Karpas-422 (cell line): ENCODE data around the gene PDZD8. TPM values are rescaled to one million over a fixed set of nuclear protein-coding genes. Genes with fewer than 3 reads are reported as not detected.
A peak's percentile ranks its signal among the peaks of the same experiment; 100 is the strongest.

Source experiments
- DNase-seq: peaks from one replicate; pipeline ENCODE4 v3.0.0-alpha.2; 2015
- H2AFZ ChIP-seq: fragments of 200-600 bp; sonication (generic); 2 replicates; pipeline ENCODE4 v1.6.1; 2014; ENCODE audit warnings: antibody characterized with exemption, low read length, mixed read lengths
- H3K27ac ChIP-seq: fragments of 200-600 bp; sonication (generic); 2 replicates; pipeline ENCODE4 v1.5.1; 2014; ENCODE audit warnings: mild to moderate bottlenecking, low read length, moderate library complexity
- H3K27me3 ChIP-seq: fragments of 200-600 bp; sonication (generic); 2 replicates; pipeline ENCODE4 v1.6.1; 2014; ENCODE audit warnings: low read length, mixed read lengths
- H3K36me3 ChIP-seq: fragments of 200-600 bp; sonication (generic); 2 replicates; pipeline ENCODE4 v1.6.1; 2014; ENCODE audit warnings: low read length, mixed read lengths; ENCODE audit not compliant: insufficient read depth
- H3K4me1 ChIP-seq: fragments of 200-600 bp; sonication (generic); 2 replicates; pipeline ENCODE4 v1.6.1; 2014; ENCODE audit warnings: mild to moderate bottlenecking, low read length, mixed read lengths
- H3K4me2 ChIP-seq: fragments of 200-600 bp; sonication (generic); 2 replicates; pipeline ENCODE4 v1.6.1; 2014; ENCODE audit warnings: low read length, low read depth, mild to moderate bottlenecking; ENCODE audit not compliant: poor library complexity, severe bottlenecking
- H3K4me3 ChIP-seq: fragments of 200-600 bp; sonication (generic); 2 replicates; pipeline ENCODE4 v1.5.1; 2014; ENCODE audit warnings: mild to moderate bottlenecking, antibody characterized with exemption, low read length, mixed read lengths
- H3K79me2 ChIP-seq: fragments of 200-600 bp; sonication (generic); 2 replicates; pipeline ENCODE4 v1.6.1; 2014; ENCODE audit warnings: mild to moderate bottlenecking, low read length, mixed read lengths
- H3K9ac ChIP-seq: fragments of 200-600 bp; sonication (generic); 2 replicates; pipeline ENCODE4 v1.6.0; 2014; ENCODE audit warnings: low read length
- H3K9me2 ChIP-seq: fragments of 200-600 bp; sonication (generic), shearing (Covaris generic); replicated peaks from 2 replicates; pipeline ENCODE4 v1.6.0; 2014; ENCODE audit warnings: mild to moderate bottlenecking, low read length, moderate library complexity; ENCODE audit not compliant: insufficient read depth
- H3K9me3 ChIP-seq: fragments of 300-700, 200-600 bp; sonication (generic); 2 replicates; pipeline ENCODE4 v1.6.1; 2014; ENCODE audit warnings: low read length, mixed read lengths
- H4K20me1 ChIP-seq: fragments of 200-600 bp; sonication (generic); 2 replicates; pipeline ENCODE4 v1.6.1; 2014; ENCODE audit warnings: mild to moderate bottlenecking, antibody characterized with exemption, low read length, low read depth; ENCODE audit not compliant: insufficient read depth
- total RNA-seq: library from RNA; depleted of rRNA; stranded (reverse); fragments of >200 nt; shearing (Covaris generic); gene quantifications from 2 replicates; pipeline ENCODE4 v1.2.3, GENCODE V29; 2014; ENCODE audit warnings: low replicate concordance

Gene PDZD8
- total RNA-seq, 1 experiment from 2014 or later = 15.7 TPM

DNA sequence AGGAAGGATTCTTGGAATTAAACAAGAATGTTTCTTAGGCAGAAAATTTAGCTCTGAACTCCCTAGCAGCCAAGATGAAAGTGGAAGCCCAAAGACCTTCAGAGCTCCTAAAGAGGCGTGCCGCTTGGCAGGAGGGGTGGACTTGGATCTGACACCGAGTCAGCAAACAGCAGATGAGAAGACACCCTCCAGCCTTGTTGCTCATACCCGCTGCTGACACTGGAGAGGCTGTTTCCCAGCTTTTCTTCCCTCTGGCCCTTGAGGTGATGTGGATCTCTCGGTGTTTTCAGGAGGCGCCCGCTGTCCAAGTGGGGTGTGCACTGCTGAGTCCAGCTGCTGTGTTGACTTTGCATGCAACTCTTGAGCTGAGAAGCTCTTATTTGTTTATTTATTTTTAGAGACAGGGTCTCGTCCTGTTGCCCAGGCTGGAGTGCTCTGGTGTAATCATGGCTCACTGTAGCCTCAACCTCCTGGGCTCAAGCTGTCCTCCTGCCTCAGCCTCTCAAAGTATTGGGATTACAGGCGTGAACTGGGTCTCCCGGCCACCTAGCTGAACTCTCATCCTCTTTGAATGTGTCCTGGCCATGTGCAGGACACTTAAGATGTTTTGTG lies 112.8 kb downstream of the PDZD8 start:
- Histone ChIP-seq H3K36me3 (no peaks in the 10 kb centered on the region), H3K4me3 (no peak overlapping the region), H3K27me3 (no peaks in the 10 kb centered on the region), H3K9me3 (no peaks in the 10 kb centered on the region), H3K27ac (no peak overlapping the region), H3K9ac (no peak overlapping the region), H3K9me2 (no peaks in the 10 kb centered on the region), H2AFZ (no peak overlapping the region), H3K79me2 (no peaks in the 10 kb centered on the region), H3K4me1 (peaks cover 13% of the 10 kb centered on the region), H4K20me1 (no peaks in the 10 kb centered on the region), H3K4me2 (no peak overlapping the region)
- DNase-seq = no peak

DNA sequence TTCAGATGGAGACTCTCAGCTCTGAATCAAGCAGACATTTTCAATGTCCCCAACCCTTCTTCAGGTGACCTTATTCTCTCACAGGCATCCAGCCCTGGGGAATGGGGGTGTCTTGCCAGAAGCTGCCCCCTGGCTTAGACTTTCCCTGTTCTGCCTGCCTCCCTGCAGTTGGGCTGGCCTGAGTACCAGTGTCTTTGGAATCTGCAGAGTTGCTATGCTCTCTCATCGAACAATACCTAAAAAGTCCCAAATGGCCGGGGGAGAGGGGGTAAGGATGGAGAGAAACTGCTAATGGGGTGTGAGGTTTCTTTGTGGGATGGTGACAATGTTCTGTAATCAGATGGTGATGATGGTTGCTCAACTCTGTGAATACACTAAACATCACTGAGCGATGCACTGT lies 113.7 kb downstream of the PDZD8 start:
- peak; percentile 37 for DNase-seq
- H2AFZ ChIP-seq = no peak overlapping the region
- H3K9me2 ChIP-seq = no peaks in the 10 kb centered on the region
- no peak overlapping the region for H3K27ac ChIP-seq
- H3K4me3 ChIP-seq = no peak overlapping the region
- no peaks in the 10 kb centered on the region for H3K79me2 ChIP-seq
- no peaks in the 10 kb centered on the region for H3K9me3 ChIP-seq
- no peaks in the 10 kb centered on the region for H4K20me1 ChIP-seq
- no peaks in the 10 kb centered on the region for H3K36me3 ChIP-seq
- no peaks in the 10 kb centered on the region for H3K27me3 ChIP-seq
- no peak overlapping the region for H3K9ac ChIP-seq
- peaks cover 13% of the 10 kb centered on the region for H3K4me1 ChIP-seq
- H3K4me2 ChIP-seq = no peak overlapping the region

- H3K4me1 ChIP-seq = peaks cover 13% of the 10 kb centered on the region
- no peak for DNase-seq
- H3K4me2 ChIP-seq = no peak overlapping the region
- no peak overlapping the region for H3K9ac ChIP-seq
- no peaks in the 10 kb centered on the region for H3K27me3 ChIP-seq
- no peaks in the 10 kb centered on the region for H3K9me3 ChIP-seq
- H3K36me3 ChIP-seq = no peaks in the 10 kb centered on the region
- no peaks in the 10 kb centered on the region for H4K20me1 ChIP-seq
- H3K9me2 ChIP-seq = no peaks in the 10 kb centered on the region
- H3K27ac ChIP-seq = no peak overlapping the region
- H3K79me2 ChIP-seq = no peaks in the 10 kb centered on the region
- no peak overlapping the region for H2AFZ ChIP-seq
- H3K4me3 ChIP-seq = no peak overlapping the region
Observed at GRCh38 chr10:117260084-117260483, 115.2 kb downstream of the PDZD8 start.

DNA sequence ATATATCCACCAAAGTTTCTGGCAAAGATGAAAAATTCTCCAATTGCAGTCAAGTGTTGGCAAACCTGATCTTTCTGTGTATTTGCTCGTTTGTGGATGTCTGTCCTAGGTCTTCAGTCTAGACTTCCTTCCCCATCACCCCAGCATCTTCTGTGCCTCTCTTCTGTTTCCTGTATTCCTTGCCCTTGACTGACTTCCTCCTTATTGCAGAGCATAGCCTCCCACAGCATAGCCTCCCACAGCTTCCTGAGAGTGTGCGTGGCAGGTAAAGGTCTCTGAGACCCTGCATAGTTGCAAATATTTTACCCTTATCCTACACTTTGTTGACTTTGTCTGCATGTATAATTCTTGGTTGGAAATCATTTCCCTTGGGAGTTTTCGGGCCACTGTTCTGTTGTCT lies 116.0 kb downstream of the PDZD8 start:
- Histone ChIP-seq H3K36me3 (no peaks in the 10 kb centered on the region), H3K9me3 (no peaks in the 10 kb centered on the region), H3K27me3 (no peaks in the 10 kb centered on the region), H3K9me2 (no peaks in the 10 kb centered on the region), H3K4me1 (peaks cover 13% of the 10 kb centered on the region), H3K9ac (no peak overlapping the region), H3K79me2 (no peaks in the 10 kb centered on the region), H3K4me2 (no peak overlapping the region), H4K20me1 (no peaks in the 10 kb centered on the region), H3K4me3 (no peak overlapping the region), H2AFZ (no peak overlapping the region), H3K27ac (no peak overlapping the region)
- no peak for DNase-seq

DNA sequence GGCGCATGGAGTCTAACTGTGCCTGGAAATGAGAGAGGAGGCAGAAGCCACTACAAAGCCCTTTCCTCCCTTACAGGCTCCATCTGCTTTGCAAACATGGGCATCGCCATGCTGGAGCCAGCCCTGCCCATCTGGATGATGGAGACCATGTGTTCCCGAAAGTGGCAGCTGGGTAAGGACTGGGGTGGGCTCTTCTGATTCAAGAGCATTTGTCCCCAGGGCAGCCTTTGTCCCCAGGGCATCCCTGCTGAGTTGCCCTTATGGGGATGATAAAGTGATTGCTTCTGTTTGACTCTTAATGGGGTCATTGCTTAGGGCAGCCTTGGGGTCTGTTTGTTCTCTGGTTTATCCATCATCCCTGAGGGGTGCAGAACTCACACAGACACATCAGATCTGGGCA lies 117.5 kb downstream of the PDZD8 start:
- H3K9me3 ChIP-seq = no peaks in the 10 kb centered on the region
- H3K9ac ChIP-seq = no peak overlapping the region
- no peak for DNase-seq

GRCh38 chr10:117256910-117257309 lies 118.3 kb downstream of the PDZD8 start:
- DNase-seq = no peak
- H3K4me3 ChIP-seq = no peak overlapping the region

More for the DNA sequence above, 117.5 kb downstream of the PDZD8 start:
- Histone ChIP-seq H3K4me2 (no peak overlapping the region), H3K27me3 (no peaks in the 10 kb centered on the region), H3K9me2 (no peaks in the 10 kb centered on the region), H4K20me1 (no peaks in the 10 kb centered on the region), H3K27ac (no peak overlapping the region), H3K79me2 (no peaks in the 10 kb centered on the region), H3K4me3 (no peak overlapping the region), H3K4me1 (peaks cover 7% of the 10 kb centered on the region), H2AFZ (no peak overlapping the region), H3K36me3 (no peaks in the 10 kb centered on the region)

GRCh38 chr10:117255835-117256460 lies 119.3 kb downstream of the PDZD8 start:
- no peak for DNase-seq
- H3K27me3 ChIP-seq = no peaks in the 10 kb centered on the region
- H3K79me2 ChIP-seq = no peaks in the 10 kb centered on the region
- H4K20me1 ChIP-seq = no peaks in the 10 kb centered on the region
- no peaks in the 10 kb centered on the region for H3K9me2 ChIP-seq
- no peaks in the 10 kb centered on the region for H3K4me1 ChIP-seq
- H3K36me3 ChIP-seq = no peaks in the 10 kb centered on the region
- no peak overlapping the region for H3K9ac ChIP-seq
- no peak overlapping the region for H2AFZ ChIP-seq
- no peak overlapping the region for H3K4me3 ChIP-seq
- no peaks in the 10 kb centered on the region for H3K9me3 ChIP-seq
- no peak overlapping the region for H3K4me2 ChIP-seq
- no peak overlapping the region for H3K27ac ChIP-seq

More at GRCh38 chr10:117256910-117257309, 118.3 kb downstream of the PDZD8 start:
- Histone ChIP-seq H3K27ac (no peak overlapping the region), H4K20me1 (no peaks in the 10 kb centered on the region), H2AFZ (no peak overlapping the region), H3K4me1 (no peaks in the 10 kb centered on the region), H3K27me3 (no peaks in the 10 kb centered on the region), H3K9ac (no peak overlapping the region), H3K79me2 (no peaks in the 10 kb centered on the region), H3K4me2 (no peak overlapping the region), H3K9me2 (no peaks in the 10 kb centered on the region), H3K36me3 (no peaks in the 10 kb centered on the region), H3K9me3 (no peaks in the 10 kb centered on the region)

GRCh38 chr10:117254774-117255735 lies 120.2 kb downstream of the PDZD8 start:
- Histone ChIP-seq H3K36me3 (no peaks in the 10 kb centered on the region), H3K9me2 (no peaks in the 10 kb centered on the region), H2AFZ (no peak overlapping the region), H3K9ac (no peak overlapping the region), H3K4me1 (no peaks in the 10 kb centered on the region), H3K9me3 (no peaks in the 10 kb centered on the region), H3K27ac (no peak overlapping the region), H3K4me2 (no peak overlapping the region), H4K20me1 (no peaks in the 10 kb centered on the region), H3K79me2 (no peaks in the 10 kb centered on the region), H3K27me3 (no peaks in the 10 kb centered on the region), H3K4me3 (no peak overlapping the region)
- no peak for DNase-seq
